ENCODE data around the gene SUB1.
"Not testable (repeated sequence)": the region's sequence is repeated elsewhere in the genome, so short reads cannot be mapped to it uniquely, and the experiment has no call there.

The SUB1 gene

DNA sequence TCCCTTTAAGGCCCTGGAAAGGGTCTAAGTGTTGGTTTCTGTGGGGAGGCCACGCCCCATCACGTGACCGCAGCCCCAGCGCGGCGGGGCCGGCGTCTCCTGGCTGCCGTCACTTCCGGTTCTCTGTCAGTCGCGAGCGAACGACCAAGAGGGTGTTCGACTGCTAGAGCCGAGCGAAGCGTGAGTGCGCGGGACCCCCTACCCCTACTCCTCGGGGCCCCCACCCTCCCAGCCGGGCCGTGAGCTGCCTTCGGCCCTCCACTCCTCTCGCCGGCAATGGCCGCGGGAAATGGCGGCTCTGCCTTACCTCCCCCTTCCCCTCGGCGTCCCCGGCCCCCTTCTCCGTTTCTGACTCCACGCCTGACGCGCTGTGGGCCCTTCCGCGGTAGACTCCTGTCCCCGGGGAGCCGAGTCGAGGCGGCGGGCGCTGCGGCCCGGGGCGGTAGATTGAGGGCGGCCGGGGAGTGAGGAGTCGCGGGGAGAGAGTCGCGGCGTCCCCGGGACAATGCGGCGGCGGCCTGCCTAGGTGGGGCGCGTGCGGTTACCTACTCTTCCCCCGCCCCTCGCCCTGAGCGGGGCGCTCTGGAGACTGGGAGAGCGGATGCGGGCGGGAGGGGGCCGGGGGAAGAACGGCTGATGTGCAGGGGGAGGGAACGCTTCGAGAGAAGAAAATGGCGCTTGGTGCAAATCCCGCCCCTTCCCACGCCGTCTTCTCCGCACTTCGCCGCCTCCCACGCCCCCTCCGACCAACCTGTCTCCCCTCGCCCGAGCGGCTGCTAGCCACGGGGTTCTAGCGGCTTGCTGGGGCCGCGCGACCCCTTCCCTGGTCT, at the start of gene SUB1:
Gene SUB1, plus strand, starts transcription at position 112 of the 830 bp plus-strand sequence. CDS start 2,956 bp downstream, outside the sequence.
- peak; percentile 74 for DNase-seq

DNA sequence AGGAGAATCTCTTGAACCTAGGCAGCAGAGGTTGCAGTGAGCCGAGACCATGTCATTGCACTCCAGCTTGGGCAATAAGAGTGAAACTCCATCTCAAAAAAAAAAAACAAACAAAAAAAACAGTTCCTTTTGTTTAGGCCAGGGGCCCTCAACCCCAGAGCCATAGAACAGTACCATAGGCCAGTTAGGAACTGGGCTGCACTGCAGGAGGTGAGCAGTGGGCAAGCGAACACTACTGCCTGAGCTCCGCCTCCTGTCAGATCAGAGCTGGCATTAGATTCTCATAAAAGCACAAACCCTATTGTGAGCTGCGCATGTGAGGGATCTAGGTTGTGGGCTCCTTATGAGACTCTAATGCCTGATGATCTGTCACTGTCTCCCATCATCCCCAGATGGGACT, 49.1 kb upstream of the SUB1 start:
- no peak for DNase-seq

DNA sequence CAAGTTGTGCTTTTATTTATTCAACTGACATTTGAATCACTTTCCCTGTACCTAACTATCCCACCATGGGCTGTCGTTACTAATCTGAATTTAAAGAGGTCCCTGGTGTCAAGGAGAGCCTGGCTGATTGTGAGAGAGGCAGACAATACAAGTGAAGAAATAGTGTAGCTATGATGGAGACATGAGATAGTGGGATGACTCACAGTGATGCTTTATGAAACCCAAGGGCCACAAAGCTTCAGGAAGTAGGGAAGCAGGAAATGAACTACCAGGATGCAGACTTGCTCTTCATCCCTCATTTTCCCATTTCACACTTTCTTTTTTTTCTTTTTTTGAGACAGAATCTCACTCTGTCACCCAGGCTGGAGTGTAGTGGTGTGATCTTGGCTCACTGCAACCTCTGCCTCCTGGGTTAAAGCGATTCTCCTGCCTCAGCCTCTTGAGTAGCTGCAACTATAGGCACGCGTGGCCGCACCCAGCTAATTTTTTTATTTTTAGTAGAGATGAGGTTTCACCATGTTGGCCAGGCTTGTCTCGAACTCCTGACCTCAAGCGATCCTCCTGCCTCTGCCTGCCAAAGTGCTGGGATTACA, 47.8 kb upstream of the SUB1 start:
- DNase-seq = peak; percentile 42

DNA sequence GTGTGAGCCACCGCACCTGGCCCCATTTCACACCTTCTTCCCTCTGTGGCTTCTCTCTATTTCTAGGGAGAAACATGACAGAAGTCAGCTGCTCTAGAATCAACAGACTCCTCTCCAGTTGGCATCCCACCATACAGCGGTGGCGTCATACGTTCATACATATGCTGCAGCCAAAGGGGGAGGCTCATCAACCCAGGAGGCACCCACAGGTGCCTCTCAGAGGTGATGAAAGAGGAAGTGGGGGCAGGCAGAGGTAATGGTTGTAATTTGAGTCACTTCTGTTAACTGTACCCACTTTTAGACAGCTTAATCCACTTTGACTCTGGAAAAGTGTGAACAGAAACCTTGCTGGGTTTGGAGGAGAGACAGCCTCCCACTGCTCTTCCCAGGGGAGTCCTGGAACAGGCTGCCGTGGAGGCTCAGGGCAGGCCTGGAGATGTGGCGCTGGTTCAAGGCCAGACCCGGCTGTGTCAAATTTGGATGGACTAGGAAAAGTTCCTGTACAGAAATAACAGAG, 47.3 kb upstream of the SUB1 start:
- DNase-seq = no peak

DNA sequence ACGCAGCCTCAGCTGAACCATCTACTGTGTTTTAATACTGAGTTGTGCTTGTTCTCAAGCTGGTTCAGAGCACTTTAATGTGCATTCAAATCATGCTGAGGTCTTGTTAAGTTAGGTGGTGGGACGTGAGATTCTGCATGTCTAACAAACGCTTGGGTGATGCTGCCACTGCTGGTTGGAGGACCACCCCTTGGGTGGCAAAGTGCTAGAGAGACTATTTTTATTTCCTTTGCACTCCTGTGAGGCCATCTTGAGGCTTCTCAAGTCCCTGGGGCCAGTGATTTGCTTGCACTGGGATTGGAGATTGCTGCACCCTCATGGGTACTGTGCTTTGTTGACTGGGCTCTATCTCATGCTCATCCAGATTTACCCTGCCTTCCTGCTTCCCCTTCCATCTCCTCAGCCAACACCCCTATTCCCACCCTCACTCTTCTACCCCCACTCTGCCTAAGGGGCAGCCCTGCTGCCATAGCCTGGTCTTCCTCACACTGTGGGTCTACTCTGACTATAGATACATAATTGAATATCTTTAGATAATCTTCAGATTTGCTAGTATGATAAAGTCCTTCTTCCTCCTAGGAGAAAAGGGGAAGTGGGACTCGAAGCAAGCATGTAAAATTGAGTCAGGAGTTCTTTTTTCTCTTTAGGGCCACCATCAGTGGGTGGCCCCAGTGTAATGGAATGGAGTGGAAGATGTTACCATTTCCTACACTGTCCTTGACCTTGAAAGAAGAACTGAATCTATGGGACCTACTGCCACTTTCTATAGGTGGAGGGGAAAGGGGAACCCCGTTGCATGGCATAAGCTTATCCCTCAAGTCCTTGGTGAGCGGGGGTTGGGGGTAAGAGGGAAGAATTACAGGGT, 45.1 kb upstream of the SUB1 start:
- no peak for DNase-seq

DNA sequence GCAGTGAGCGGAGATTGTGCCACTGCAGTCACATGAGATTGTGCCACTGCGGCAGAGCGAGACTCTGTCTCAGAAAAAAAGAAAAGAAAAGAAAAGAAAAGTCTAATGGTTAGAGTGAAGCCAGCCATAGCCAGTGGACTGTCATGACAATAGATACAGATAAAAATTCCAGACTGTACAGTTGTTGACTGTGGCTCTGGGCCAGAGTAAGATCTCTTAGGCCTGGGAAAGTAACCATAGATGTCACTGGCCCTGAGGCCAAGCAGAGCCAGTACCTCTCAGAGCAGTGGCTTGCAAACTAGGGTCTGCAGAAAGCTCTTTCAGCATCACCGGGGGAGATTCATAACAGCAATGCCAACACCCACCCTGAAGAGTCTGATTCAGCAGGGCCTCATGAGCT, 44.1 kb upstream of the SUB1 start:
- DNase-seq = no peak

DNA sequence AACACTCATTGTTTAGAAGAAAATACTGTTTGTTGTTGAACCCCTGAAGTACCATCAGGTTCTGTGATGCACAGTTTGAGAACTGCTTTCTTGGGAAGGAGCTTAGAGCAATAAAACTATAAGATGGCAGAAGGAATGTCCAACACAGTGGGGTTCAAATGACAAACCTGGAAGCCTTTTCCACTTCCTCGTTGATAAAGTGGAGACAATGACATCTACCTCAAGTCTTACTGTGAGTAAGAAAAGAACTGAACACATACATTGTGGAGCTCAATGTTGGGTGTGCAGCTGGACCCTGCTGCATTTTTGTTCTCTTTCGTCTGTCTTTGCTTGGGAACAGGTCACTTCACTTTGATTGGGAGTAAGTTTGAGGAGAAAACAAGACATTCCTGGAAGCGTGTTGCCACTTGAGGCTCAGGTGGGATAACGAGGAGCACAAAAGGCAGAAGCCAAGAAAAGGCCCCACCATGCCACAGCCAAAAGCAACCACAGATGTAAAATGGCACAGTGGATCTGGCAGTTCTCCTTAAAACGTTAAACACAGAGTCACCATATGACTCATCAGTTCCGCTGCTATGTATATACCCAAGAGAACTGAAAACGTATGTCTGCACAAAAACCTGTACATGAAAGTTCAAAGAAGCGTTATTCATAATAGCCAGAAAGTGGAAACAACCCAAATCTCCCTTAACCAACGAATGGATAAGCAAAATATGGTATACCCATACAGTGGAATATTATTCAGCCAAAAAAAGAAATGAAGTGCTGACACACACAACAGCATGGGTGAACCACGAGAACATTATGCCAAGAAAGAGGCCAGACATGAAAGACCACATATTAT, 42.9 kb upstream of the SUB1 start:
- peak; percentile 8 for DNase-seq

DNA sequence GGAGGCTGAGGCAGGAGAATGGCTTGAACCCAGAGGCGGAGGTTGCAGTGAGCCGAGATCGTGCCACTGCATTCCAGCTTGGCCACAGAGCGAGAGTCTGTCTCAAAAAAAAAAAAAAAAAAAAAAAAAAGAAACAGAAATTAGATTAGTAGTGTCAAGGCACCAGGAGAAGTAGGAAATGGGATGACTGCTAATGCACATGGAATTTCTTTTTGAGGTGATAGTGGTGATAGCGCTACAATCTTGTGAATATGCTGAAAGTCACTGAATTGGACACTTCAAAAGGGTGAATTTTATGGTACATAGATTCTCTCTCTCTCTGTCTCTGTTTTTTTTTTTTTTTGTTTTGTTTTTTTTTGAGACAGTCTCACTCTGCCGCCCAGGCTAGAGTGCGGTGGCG, 42.1 kb upstream of the SUB1 start:
- DNase-seq = no peak

DNA sequence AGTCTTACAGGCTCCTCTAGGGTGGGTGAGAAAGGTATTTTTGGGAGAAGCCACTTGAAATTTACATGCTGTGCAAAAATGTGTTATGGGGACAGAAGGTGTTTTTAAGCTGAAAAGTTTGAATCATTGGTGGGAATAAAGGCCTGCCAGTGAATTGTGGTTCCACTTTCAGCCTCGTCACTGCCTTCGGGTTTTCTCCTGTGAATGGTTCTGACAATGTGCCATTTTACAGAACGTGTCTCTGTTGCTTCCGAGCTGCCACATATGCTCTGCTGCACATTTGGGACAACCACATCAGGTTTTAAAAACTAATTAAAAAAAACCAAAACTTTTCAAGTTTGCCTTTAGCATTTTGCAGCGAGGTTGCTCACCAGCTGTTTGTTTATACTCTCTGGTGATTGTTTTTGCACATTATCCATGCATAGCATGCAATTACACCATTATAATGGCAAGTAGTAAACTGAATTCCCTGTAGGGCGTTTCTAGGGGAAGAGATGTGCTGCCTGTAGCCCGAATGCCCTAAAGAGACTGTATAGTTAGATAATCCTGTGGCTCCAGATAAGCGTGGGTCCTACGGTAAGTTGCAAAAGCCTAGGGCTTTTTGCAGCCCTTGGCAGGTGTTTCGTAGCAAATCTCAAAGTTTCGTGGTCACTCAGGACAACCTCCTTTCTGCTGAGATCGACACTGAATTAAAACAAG, 40.1 kb upstream of the SUB1 start:
- no peak for DNase-seq

DNA sequence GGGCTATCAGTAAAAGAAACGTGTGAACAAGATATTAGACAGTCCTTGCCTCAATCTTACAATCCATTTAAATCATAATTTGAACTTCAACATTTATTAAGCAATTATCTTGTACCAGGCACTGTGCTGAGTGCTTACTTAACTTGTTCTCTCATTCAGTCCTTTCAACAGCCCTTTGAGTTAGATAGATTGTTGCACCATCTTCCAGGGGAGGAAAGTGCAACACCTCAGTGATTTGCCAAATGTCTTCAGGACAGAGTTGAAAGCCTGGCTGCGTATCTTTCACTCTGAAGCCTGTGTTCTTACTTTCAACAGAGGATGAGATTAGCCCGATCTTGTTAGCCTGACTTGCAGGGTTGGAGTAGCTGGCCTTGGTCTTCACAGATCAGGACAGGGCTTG, 34.2 kb upstream of the SUB1 start:
- DNase-seq = no peak

DNA sequence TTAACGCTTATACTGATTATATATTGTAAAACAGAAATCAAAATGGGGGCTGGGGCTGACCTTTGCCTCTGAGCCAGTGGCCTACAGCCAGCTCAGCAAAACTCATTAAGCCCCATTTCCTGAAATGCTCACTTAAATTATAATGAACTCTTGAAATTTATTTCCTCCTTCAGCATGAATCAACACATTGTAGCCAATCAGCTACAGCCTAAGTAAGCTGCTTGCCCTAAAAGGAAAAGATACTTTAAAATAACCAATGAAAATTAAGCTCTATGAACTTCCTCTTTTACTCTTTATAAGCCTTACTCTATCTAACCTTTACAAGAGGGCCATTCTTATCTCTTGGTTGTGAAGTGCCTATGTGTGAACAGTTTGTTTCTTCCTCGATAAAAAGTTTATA, 33.5 kb upstream of the SUB1 start:
- no peak for DNase-seq

DNA sequence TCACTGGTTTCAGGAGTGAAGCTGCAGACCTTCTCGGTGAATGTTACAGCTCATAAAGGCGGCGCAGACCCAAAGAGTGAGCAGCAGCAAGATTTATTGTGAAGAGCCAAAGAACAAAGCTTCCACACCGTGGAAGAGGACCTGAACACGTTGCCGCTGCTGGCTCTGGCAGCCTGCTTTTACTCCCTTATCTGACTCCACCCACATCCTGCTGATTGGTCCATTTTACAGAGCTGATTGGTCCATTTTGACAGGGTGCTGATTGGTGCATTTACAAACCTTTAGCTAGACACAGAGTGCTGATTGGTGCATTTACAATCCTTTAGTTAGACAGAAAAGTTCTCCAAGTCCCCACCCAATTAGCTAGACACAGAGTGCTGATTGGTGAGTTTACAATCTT, 32.9 kb upstream of the SUB1 start:
- not testable (repeated sequence) for DNase-seq

DNA sequence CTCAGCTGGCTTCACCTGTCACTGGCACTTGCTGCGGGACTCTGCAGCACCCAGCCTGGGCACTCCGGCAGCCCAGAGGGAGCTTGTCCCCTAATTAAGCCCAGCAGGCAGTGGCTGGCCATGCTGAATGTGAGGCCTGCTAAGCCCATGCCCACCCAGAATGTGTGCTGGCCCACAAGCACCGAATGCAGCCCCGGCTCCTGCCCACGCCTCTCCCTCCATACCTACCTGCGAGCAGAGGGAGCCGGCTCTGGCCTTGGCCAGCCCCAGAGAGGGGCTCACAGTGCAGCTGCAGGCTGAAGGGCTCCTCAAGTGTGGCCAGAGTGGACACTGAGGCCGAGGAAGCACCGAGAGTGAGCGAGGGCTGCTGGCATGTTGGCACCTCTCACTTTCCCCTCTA, 32.4 kb upstream of the SUB1 start:
- no peak for DNase-seq

DNA sequence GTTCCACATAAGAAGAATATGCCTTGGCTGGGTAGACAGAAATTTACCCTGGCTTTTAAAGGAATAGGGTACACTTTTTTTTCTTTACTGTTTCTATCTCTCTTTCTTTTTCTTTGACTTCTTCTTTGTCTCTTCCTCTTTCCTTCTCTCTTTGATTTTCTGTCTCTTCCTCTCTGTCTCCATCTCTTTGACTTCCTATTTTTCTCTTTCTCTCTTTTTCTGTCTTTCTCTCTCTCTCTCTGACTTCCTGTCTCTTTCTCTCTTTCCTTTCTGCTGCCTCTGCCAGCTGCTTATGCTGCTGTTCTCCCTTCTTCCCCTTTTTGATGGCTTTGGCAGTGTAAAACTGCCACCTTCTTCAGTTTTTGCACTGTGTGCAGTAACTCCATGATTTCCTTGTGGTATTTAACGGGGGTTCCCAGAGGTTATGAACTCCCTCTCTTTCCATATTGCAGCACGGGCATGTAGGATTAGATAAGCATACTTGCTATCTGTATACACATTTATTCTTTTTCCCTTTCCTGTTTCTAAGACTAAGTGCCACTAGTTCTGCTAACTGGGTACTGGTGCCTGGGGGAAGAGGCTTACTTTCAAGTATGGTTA, 31.1 kb upstream of the SUB1 start:
- not testable (repeated sequence) for DNase-seq

DNA sequence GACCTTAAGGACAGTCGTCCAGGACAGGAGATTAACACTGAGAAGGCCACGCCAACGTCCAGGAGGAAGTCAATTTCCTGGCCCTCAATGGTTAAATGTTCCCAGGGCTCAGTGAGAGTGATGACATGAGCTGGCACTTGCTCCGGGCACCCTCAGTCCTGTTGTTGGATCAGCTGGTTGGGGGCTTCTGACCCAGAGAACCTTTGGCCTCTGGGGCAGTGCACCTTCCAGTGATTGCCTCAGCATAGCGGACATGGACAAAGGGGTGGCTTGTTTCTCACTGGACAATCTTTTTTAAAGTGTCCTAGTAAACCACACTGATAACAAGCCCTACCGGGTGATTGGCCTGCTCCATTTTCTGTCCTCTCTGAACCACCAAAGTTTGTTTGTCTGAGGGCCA, 28.8 kb upstream of the SUB1 start:
- DNase-seq = not testable (repeated sequence)

DNA sequence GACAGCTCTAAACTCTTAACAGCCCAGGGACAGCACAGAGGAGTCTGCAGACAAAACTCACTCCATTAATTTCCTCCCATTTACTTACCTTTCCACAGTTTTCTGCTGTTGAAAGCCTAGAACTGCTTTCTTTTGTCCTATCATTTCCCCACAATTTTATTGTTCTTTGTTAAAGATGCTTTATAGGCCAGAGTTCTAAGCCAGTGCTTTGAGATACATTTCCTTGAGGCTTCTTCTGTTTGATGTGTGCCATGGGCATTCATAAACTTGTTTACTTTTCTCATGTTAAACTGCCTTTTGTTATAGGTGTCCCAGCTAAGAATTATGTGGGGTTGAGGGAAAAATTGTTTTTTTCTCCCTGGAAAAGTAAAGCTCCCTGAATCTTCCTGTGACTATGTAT, 25.9 kb upstream of the SUB1 start:
- no peak for DNase-seq

DNA sequence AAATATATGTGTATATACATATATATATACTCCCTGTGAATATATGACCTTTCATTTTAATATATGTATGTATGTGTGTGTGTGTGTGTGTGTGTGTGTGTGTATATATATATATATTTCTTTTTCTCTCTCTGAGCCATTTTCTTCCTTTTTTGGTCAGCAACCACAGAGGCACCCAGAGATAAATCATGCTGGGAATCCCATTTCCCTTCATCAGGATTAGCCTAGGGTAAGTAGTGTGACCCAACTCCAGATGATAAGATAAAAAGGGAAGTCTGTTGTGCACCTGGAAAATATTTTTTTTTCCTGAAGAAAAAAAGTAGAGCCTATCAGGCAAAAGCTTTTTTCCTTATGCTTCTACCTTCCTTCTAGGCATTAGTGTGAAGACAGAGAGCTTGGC, 25.4 kb upstream of the SUB1 start:
- no peak for DNase-seq

DNA sequence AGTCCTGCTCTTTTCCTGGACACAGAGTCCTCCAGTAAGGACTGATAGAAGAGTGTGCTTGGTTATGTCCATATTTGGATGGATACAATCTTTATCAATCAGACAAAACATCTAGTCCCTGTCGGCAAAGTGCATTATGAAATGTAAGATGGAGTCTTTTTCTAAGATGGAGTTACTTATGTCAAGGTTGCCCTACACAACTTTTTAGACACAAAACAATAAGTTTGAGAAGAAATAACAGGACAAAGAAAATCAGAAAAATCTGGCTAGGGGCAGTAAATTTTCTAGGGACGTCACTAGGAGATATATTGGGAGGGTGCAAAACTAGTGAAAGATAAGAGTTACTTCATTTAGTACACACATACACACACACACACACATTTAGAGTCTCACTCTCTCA, 23.3 kb upstream of the SUB1 start:
- DNase-seq = no peak

DNA sequence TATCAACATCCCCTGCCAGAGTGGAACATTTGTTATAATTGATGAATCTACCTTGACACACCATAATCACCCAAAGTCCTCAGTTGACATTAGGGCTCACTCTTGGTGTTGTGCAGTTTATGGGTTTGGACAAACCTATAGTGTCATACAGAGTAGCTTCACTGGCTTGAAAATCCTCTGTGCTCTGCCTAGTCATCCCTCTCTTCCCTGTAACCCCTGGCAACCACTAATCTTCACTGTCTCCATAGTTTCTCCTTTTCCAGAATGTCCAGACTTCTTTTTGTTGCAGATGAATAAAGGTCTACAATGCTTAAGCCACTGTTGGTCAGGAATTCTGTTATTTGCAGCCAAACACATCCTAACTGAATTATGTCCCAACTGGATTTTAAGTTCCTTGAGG, 22.5 kb upstream of the SUB1 start:
- no peak for DNase-seq

DNA sequence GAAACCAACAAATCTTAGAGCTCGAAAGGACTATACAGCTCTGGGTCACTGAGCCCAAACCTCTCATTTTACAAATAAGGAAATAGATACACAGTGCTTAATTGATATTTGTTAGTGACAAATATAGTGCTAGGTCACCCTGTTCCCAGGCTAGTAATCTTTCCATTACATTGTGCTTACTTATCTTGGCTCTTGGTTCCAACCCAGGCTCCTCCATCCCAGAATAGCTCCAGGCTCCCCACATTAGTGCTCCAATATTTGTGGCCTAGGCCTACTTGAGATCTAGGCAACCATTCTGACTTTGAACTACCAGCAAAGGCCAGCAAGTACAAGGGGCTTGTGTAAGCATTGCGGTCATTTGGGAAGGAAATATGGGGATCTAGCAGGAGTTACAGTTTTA, 21.7 kb upstream of the SUB1 start:
- no peak for DNase-seq

DNA sequence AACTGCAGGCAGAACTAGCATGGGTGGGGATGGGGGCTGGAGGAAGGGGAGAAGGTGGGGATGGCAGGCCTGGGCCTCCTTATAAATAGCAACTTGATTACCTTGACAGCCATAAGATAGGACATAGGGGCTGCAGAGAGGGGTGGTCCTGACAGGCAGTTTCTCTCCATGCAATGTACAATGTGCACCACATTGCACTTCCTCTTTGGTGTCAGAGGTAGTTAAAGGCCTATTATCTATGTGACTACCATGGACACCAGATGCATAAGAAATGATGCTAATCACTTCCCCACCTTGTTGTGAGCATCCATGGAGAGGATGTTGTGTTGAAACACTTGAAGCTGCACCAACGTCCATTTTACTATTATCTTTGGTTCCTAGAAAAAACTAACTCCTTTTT, 20.2 kb upstream of the SUB1 start:
- no peak for DNase-seq

Measured in amniotic stem cell (primary cell).